Astrocyte (in vitro differentiated cells and primary cell): ENCODE data around the gene EXPH5.

ENCODE experiments used
- CTCF ChIP-seq: IDR thresholded peaks from 2 replicates; pipeline ENCODE4 v1.5.1; 2011; ENCODE audit warnings: low read depth, mild to moderate bottlenecking, inconsistent platforms, low read length, moderate library complexity; ENCODE audit not compliant: insufficient read depth
- EZH2 ChIP-seq: IDR thresholded peaks from 2 replicates; pipeline ENCODE4 v1.6.1; 2012; ENCODE audit warnings: mild to moderate bottlenecking, low read length, inconsistent platforms; ENCODE audit not compliant: insufficient read depth

- TF ChIP-seq CTCF (no peak), EZH2 (no peak)
Observed at GRCh38 chr11:108486828-108487227, 106.7 kb downstream of the EXPH5 start.
